ENCODE results near the gene GALNT17. TPM values are rescaled to one million over a fixed set of nuclear protein-coding genes. Genes with fewer than 3 reads are reported as not detected.

Gene GALNT17
- polyA plus RNA-seq, 1 donor (not counting 4 experiments of a cell fraction or from before 2014, with no cell fraction given): not detected

- DNase-seq (ENCODE audit: low read depth, low spot score): no peak
- dilution Hi-C loops (cut with MboI; ENCODE audit: extremely low pct_ligation_motif_present, low sequenced_read_pairs): no loop called here
These were observed 104.5 kb downstream of the GALNT17 start for GRCh38 chr7:71236230-71237105.

GRCh38 chr7:71237945-71238344 is 106.0 kb downstream of the GALNT17 start:
- no peak overlapping the region for H3K4me3 ChIP-seq (ENCODE audit: control insufficient read depth in 2 of 3, extremely low read depth in 1 of 3, insufficient read depth in 2 of 3, low read depth in 1 of 3, low read length in 3 of 3)
- H3K4me1 ChIP-seq (ENCODE audit: control insufficient read depth, extremely low read depth, insufficient read depth, low read length): no peaks in the 10 kb centered on the region
- H3K27me3 ChIP-seq (ENCODE audit: control insufficient read depth, extremely low read depth, insufficient read depth, low read length): no peaks in the 10 kb centered on the region
- no peak overlapping the region for H3K27ac ChIP-seq (ENCODE audit: control insufficient read depth, insufficient read depth, low read length)
- dilution Hi-C loops (cut with MboI; ENCODE audit: extremely low pct_ligation_motif_present, low sequenced_read_pairs): no loop called here
- no peaks in the 10 kb centered on the region for H3K9me1 ChIP-seq (ENCODE audit: control insufficient read depth, extremely low read depth, insufficient read depth, low read length)
- DNase-seq (ENCODE audit: low read depth, low spot score) (no peak), FAIRE-seq (no peak)
- H3K9ac ChIP-seq (ENCODE audit: control insufficient read depth, extremely low read depth, insufficient read depth, low read length): no peak overlapping the region
- no peak overlapping the region for H2AFZ ChIP-seq (ENCODE audit: control insufficient read depth, low read length)
- no peak for TF ChIP-seq EZH2 (IDR thresholded peaks at IDR 0.05; ENCODE audit: low read length)
- TF ChIP-seq, protein P1, sequence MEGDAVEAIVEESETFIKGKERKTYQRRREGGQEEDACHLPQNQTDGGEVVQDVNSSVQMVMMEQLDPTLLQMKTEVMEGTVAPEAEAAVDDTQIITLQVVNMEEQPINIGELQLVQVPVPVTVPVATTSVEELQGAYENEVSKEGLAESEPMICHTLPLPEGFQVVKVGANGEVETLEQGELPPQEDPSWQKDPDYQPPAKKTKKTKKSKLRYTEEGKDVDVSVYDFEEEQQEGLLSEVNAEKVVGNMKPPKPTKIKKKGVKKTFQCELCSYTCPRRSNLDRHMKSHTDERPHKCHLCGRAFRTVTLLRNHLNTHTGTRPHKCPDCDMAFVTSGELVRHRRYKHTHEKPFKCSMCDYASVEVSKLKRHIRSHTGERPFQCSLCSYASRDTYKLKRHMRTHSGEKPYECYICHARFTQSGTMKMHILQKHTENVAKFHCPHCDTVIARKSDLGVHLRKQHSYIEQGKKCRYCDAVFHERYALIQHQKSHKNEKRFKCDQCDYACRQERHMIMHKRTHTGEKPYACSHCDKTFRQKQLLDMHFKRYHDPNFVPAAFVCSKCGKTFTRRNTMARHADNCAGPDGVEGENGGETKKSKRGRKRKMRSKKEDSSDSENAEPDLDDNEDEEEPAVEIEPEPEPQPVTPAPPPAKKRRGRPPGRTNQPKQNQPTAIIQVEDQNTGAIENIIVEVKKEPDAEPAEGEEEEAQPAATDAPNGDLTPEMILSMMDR (optimal IDR thresholded peaks at IDR 0.05 in 1 of 3, IDR thresholded peaks at IDR 0.05 in 1 of 3, conservative IDR thresholded peaks at IDR 0.05 in 1 of 3; ENCODE audit: extremely low read depth in 1 of 3, insufficient read depth in 2 of 3, low read length in 3 of 3): no peak
- H3K4me2 ChIP-seq (ENCODE audit: control insufficient read depth, extremely low read depth, insufficient read depth, low read depth, low read length): no peak overlapping the region
- H3K9me3 ChIP-seq (ENCODE audit: control insufficient read depth, low read depth, low read length): peaks cover 4% of the 10 kb centered on the region
- no peaks in the 10 kb centered on the region for H4K20me1 ChIP-seq (ENCODE audit: control insufficient read depth, extremely low read depth, insufficient read depth, low read length)
- no peaks in the 10 kb centered on the region for H3K36me3 ChIP-seq (ENCODE audit: control insufficient read depth in 2 of 2, extremely low read depth in 1 of 2, insufficient read depth in 2 of 2, low read length in 2 of 2)
- no peaks in the 10 kb centered on the region for H3K79me2 ChIP-seq (ENCODE audit: control insufficient read depth, insufficient read depth, low read length)

More at GRCh38 chr7:71236230-71237105, 104.5 kb downstream of the GALNT17 start:
- TF ChIP-seq EZH2 (IDR thresholded peaks at IDR 0.05; ENCODE audit: low read length): no peak
- no peak overlapping the region for H2AFZ ChIP-seq (ENCODE audit: control insufficient read depth, low read length)
- H3K27ac ChIP-seq (ENCODE audit: control insufficient read depth, insufficient read depth, low read length): no peak overlapping the region
- no peaks in the 10 kb centered on the region for H3K9me1 ChIP-seq (ENCODE audit: control insufficient read depth, extremely low read depth, insufficient read depth, low read length)
- H3K9ac ChIP-seq (ENCODE audit: control insufficient read depth, extremely low read depth, insufficient read depth, low read length): no peak overlapping the region
- no peak overlapping the region for H3K4me2 ChIP-seq (ENCODE audit: control insufficient read depth, extremely low read depth, insufficient read depth, low read depth, low read length)
- H3K79me2 ChIP-seq (ENCODE audit: control insufficient read depth, insufficient read depth, low read length): no peaks in the 10 kb centered on the region
- H4K20me1 ChIP-seq (ENCODE audit: control insufficient read depth, extremely low read depth, insufficient read depth, low read length): no peaks in the 10 kb centered on the region
- FAIRE-seq: no peak
- no peaks in the 10 kb centered on the region for H3K36me3 ChIP-seq (ENCODE audit: control insufficient read depth in 2 of 2, extremely low read depth in 1 of 2, insufficient read depth in 2 of 2, low read length in 2 of 2)
- H3K4me3 ChIP-seq (ENCODE audit: control insufficient read depth in 2 of 3, extremely low read depth in 1 of 3, insufficient read depth in 2 of 3, low read depth in 1 of 3, low read length in 3 of 3): no peak overlapping the region
- H3K9me3 ChIP-seq (ENCODE audit: control insufficient read depth, low read depth, low read length): peaks cover 5% of the 10 kb centered on the region
- no peaks in the 10 kb centered on the region for H3K4me1 ChIP-seq (ENCODE audit: control insufficient read depth, extremely low read depth, insufficient read depth, low read length)
- H3K27me3 ChIP-seq (ENCODE audit: control insufficient read depth, extremely low read depth, insufficient read depth, low read length): no peaks in the 10 kb centered on the region
